Measurements from ENCODE around the gene NUDT4. TPM values are rescaled to one million over a fixed set of nuclear protein-coding genes. Genes with fewer than 3 reads are reported as not detected.

Gene NUDT4
- total RNA-seq, 1 donor from 2014 or later = 62.1 TPM

DNA sequence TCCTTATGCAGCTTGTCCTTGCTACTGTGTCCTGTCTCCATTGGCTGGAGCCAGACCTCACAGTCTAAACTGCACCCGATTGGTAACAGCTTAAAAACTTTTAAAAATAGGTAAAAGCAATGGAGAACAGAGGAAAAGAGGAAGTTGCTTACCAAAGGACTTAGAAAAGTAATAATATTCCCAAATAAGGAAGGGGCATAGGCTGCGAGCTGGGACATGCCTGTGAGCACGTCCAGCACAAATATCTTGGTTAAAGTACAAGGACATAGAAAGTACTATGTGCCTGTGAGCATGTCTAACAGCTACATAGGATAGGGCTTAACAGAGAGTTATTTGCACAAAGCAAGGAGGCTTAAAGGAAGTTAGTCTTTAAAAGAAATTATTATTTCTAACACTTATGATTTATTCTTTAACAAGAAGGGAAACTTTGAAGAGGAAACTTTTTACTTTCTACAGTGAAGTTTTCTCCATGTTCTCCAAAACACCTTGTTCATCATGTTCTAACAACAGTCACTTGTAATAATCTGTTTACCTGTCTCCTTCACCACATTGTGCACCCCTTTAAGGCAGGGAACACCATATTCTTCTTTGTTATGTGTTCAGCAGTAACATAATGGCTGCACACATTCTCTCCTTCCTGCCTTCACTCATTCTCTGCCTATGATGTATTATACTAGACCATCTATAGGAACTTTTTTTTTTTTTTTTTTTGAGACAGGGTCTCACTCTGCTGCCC is 73.9 kb downstream of the NUDT4 start:
- Histone ChIP-seq H3K9ac (ENCODE audit: low read depth in 1 of 3, low read length in 3 of 3) (peak overlapping the region in 1 of 3 donors; percentile 33), H3K27ac (ENCODE audit: low read depth, low read length) (no peak overlapping the region), H3K4me1 (ENCODE audit: control insufficient read depth in 3 of 3, insufficient read depth in 3 of 3, low read length in 3 of 3) (peaks cover 0 to 4% (median 0%) of the 10 kb centered on the region in 3 donors), H3K27me3 (ENCODE audit: control insufficient read depth in 3 of 3, insufficient read depth in 3 of 3, low read length in 3 of 3) (no peaks in the 10 kb centered on the region), H3K4me3 (ENCODE audit: low read length in 3 of 3) (no peak overlapping the region), H3K36me3 (ENCODE audit: control insufficient read depth in 3 of 3, insufficient read depth in 3 of 3, low read length in 3 of 3) (no peaks in the 10 kb centered on the region), H3K9me3 (ENCODE audit: control insufficient read depth in 3 of 3, low read length in 3 of 3) (no peaks in the 10 kb centered on the region)

DNA sequence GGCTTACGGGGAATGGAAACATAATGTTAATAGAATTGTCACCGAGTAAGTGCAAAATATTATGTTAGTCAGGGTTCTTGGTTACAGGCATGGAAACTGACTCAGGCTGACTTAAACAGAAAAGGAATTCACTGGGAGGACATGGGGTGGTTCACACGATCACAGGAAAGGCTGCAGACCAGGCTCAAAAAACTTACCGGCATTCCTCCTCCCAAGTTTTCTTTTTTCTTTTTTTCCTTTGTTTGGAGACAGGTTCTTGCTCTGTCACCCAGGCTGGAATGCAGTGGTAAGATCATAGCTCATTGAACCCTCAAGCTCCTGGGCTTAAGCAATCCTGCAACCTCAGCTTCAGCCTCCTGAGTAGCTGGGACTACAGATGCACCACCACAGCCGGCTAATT is 75.9 kb downstream of the NUDT4 start:
- Histone ChIP-seq H3K9me3 (ENCODE audit: control insufficient read depth in 3 of 3, low read length in 3 of 3) (no peaks in the 10 kb centered on the region), H3K9ac (ENCODE audit: low read depth in 1 of 3, low read length in 3 of 3) (no peak overlapping the region), H3K27ac (ENCODE audit: low read depth, low read length) (no peak overlapping the region), H3K4me1 (ENCODE audit: control insufficient read depth in 3 of 3, insufficient read depth in 3 of 3, low read length in 3 of 3) (peaks cover 0 to 4% (median 0%) of the 10 kb centered on the region in 3 donors), H3K4me3 (ENCODE audit: low read length in 3 of 3) (no peak overlapping the region), H3K27me3 (ENCODE audit: control insufficient read depth in 3 of 3, insufficient read depth in 3 of 3, low read length in 3 of 3) (no peaks in the 10 kb centered on the region), H3K36me3 (ENCODE audit: control insufficient read depth in 3 of 3, insufficient read depth in 3 of 3, low read length in 3 of 3) (no peaks in the 10 kb centered on the region)

DNA sequence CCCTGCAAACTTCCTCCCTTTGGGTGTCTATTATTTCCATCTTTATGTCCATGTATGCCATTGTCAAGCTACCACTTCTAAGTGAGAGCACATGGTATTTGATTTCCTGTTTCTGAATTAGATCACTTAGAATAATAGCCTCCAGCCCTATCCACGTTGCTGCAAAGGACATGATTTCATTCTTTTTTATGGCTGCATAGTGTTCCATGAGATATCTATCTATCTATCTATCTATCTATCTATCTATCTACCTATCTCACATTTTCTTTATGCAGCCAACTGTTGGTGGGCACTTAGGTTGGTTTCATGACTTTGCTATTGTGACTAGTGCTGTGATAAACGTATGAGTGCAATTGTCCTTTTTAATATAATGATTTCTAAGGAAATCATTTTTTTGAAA is 78.4 kb downstream of the NUDT4 start:
- H3K27me3 ChIP-seq (ENCODE audit: control insufficient read depth in 3 of 3, insufficient read depth in 3 of 3, low read length in 3 of 3) = no peaks in the 10 kb centered on the region
- H3K36me3 ChIP-seq (ENCODE audit: control insufficient read depth in 3 of 3, insufficient read depth in 3 of 3, low read length in 3 of 3) = no peaks in the 10 kb centered on the region
- no peak overlapping the region for H3K27ac ChIP-seq (ENCODE audit: low read depth, low read length)
- no peak overlapping the region for H3K9ac ChIP-seq (ENCODE audit: low read depth in 1 of 3, low read length in 3 of 3)
- H3K4me1 ChIP-seq (ENCODE audit: control insufficient read depth in 3 of 3, insufficient read depth in 3 of 3, low read length in 3 of 3) = no peaks in the 10 kb centered on the region
- no peaks in the 10 kb centered on the region for H3K9me3 ChIP-seq (ENCODE audit: control insufficient read depth in 3 of 3, low read length in 3 of 3)
- no peak overlapping the region for H3K4me3 ChIP-seq (ENCODE audit: low read length in 3 of 3)

Other genes with a start within 250 kb of the NUDT4 start
- gene UBE2N, start 64.0 kb downstream of the NUDT4 start, total RNA-seq = 51.7 TPM
- 28.7 TPM for gene MRPL42, start 89.6 kb downstream of the NUDT4 start, total RNA-seq
- 13.6 TPM for gene SOCS2, start 194.8 kb downstream of the NUDT4 start, total RNA-seq

All from skeletal muscle tissue (tissue), 4 donors.